DMS114 treated with DMSO at 0.1 percent for 48 hours (cell line): ENCODE measurements around the gene GLRX5.
"Not testable (repeated sequence)": the region's sequence is repeated elsewhere in the genome, so short reads cannot be mapped to it uniquely, and the experiment has no call there.

Experiments used
- DNase-seq: peaks from one replicate; lab custom pipeline; 2025; ENCODE audit not compliant: unreplicated experiment; lab: John Stamatoyannopoulos, UW

GLRX5 gene

DNA sequence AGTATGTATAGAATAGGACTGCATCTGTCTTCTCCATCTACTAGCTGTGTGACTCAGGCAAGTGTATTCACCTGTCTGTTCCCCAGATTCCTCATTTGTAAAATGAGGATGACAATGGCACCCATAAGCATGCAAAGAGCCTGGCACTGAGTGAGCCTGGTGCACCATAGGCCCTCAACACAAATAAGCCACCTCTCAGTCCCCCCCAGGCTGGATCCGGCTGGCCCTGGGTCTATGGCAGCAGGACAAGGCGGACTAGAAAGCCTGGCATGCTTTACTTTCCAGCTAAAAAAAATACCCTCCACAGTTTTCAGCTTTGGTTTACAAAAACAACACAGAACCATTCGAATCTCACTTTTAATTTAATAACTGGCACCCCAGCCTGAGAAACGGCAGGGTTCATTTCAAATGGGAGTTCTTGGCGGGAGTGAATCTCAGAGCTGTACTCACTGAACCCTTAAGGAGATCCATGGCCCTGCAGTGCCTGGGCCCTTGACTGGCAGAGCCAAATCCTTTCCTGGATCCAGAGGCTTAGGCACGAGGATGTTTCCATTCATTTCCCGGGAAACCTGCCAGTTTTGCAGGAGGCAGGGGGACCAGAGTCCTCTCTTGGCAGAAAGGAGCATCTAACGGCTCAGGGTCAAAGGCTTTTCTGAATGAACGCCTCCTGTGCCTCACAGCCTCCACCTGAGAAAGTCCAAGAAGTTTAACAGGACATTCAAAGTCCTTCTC, 36.1 kb upstream of the GLRX5 start:
- no peak for DNase-seq

DNA sequence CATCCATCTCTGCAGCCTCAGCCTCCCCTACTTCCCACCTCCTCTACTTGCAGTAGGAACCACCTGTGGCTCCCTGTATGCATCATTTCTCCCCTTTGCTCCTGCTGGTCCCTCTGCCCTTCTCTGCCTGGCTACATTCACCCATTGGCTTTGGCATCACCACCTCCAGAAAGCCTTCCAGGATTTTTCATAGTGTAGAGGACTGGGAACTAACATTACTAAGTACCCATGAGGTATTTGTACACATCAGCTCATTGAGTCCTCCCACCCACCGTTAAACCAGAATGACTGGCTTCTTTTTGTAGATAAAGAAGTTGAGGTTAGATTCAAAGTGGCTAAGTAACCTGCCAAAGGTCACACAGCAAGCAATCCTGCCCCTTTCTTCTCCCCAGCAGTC, 35.5 kb upstream of the GLRX5 start:
- no peak for DNase-seq

DNA sequence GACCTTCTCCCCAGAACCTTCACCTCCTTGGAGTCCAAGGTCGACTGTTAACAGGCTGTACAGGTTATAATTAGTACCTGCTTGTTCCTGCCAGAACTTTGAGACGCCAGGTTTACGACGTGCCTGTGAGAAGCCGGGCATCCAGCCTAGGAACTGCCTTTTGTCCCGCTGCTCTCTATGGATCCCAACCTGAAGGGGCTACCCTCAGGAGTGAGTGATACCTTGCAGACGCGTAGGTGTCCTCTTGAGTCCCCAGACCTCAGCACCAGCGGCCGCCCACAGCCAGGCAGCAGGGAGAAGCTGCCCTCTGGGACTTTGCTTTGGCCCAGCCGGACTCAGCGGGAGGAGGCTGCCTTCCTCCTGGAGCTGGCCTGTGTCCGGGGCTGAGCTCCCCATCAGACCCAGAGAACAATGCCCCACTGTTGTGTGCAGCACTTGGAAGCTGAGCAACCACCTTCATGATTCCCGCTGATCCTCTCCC, 34.6 kb upstream of the GLRX5 start:
- DNase-seq = no peak

DNA sequence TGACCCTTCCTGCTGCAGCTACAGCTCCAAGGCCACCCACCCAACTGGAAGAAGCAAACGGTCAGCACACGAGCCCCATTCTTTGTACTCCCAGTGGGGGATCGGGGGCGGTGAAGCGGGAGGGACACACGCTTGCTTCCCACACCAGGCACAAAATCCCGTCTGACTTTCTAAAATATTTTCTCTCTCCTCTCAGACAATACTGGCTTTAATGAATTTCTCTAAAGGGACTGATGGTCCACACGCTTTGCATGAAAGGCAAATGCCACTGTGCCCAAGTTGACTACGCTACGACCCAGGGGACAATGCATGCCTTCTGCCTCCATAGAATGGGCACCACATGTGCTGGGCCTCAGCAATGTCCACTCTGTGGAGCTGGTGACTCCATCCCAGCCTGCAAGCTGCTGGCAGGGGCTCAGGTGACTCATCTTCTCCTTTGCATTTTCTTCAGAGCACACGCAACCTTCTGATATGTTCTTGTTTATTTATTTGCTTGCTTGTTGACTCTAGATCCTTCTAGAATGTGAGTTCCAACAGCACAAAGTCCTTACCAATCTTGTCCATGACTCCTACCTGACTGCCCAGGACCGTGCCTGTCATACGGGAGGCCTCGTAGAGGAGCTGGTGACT, 34.0 kb upstream of the GLRX5 start:
- no peak for DNase-seq

DNA sequence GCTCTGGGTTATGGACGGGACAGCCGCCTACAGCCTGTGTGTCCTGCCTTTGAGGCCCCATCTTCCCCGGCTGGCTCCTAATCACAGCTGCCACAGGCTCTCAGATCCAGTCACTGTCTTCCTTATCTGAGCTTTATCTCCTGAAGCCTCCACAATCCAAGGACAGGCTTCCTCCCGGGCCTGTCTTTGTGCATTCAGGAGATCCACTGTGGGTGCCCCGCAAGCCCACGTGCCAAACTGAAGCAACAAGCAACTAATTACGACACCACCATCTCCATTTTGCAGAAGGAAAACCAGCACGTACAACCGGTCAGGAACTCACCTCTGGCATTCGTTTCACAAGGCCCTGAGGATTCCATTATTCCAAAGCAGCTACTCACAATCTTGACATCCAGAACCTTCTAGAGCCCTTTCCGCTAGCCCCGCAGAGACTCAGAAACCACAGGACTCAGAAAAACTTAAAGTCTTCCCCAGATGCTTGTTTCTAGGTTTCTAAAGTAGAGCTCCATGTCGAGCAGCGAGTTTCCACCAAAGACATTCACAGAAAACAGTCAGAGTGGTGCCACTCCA, 32.4 kb upstream of the GLRX5 start:
- no peak for DNase-seq

DNA sequence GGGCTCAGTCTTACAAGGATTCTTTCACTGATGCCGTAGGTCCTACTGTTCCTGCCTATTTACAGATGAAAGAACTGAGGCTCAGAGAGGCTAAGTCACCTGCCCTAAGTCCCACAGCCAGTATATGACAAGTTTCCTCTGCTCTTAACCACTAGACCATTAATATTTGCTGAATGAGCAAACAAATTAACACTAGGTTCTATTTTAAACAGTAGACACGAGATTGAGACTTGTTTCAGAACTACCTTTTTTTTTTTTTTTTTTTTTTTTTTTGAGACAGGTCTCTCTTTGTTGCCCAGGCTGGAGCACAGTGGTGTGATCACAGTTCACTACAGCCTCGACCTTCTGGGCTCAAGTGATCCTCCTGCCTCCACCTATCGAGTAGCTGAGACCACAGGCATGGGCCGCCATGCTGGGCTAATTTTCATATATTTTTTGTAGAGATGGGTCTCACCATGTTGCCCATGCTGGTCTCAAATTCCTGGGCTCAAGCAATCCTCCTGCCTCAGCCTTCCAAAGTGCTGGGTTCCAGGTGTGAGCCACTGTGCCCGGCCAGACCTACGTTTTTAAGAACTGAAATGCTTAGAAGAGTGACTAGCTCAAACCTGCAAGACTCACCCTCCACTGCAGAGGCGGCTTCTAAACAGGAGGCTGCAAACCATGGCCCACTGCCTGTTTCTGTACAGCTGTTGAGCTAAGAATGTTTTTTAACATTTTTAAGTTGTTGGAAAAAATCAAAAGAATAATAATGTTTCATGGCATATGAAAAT, 31.3 kb upstream of the GLRX5 start:
- no peak for DNase-seq

DNA sequence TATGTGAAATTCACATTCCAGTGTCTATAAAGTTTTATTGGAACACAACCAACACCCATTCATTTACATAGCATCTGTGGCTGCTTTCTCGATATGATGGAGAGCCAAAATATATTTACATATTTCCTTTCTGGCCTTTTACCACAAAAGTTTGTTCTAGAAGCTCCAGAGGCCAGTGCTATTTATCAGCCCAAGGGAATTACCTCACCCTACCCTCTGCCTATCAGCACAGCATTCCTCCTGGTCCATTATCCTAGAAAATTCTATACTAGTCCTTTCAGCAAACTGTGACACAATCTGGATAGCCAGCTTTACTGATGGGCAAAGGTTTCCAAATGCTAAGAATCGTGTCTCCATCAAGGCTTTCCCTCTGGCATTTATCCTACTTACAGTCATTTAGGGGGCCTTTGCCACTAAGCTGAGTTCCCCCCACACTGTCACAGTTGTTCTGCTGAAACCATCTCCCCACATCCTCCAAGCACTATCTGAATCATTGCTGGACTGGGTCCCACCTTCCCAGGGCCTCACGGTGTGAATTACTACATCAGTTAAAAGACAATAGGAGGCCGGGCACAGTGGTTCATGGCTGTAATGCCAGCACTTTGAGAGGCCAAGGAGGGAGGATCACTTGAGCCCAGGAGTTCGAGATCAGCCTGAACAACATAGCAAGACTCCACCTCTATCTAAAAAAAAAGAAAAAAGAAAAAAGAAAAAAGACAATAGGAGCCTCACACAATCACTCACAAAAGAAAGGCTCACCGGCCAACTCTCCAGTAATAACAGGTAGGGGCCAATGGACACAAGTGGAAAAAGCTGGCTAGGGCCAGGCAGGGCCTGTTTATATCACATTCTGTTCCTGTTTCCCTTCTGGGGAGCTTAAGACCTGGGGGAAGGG, 30.5 kb upstream of the GLRX5 start:
- DNase-seq = no peak

DNA sequence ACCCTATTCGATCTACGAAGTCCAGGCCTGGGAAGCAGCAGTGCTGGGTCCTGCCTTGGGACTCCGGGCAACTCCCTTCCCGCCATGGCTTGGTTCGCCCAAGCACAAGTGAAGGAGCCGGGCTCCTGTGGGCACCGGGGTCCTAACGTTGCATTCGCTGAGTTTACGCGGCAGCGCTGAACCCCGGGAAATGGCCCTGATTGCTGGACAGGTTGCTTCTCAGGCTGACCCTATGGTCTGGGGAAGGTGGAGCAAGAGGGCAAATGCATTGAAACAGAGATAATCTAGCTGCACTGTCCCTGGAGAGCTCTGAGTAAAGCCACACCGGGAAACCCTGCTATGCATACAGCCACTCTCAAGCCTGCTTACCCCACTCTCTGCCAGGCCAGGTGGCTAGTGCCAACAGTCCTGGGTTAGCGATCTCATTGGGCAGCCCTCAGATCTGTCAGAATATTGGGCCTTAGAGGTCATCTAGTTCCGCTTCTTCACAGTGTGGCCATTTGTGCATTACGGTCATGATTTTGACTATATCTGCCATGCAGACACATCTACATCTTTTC, 29.7 kb upstream of the GLRX5 start:
- DNase-seq = no peak

DNA sequence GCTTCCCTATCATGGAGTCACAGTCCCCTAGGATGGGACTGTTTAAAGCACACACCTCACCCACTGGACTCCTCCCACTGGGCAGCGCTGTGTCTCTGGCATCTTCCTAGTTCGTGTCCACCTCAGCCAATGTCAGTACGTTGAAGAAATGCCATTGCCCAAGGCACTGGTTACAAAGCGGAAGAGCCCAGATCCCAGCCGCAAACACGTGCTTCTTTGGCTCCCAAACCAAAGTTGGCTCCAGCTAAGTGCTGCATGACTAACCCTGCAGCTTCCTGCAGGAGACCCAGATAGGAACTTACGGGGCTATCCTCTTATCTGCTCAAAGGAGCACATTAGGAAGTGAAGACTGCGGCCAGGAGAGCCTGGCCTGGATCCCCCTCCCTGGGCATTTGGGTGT, 27.7 kb upstream of the GLRX5 start:
- DNase-seq = no peak

DNA sequence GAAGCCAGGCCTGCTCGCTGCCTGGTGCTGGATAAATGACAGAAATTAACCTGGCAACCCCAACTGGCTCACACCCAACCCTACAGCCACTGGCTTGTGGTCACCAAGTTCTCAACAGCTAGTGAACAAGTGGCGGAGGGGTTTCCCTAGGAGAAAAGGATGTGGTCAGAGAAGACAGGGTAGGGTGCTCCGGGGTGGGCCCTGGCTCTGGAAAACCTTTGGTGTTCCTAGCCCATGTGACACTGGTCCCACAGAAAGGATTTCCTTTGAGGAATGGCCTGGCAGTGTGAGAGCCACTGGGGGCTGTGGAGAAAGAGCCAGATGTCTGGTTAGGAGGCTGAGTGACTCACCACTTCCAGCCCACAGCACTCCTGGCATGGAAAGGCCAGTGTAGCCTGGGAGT, 27.1 kb upstream of the GLRX5 start:
- no peak for DNase-seq

DNA sequence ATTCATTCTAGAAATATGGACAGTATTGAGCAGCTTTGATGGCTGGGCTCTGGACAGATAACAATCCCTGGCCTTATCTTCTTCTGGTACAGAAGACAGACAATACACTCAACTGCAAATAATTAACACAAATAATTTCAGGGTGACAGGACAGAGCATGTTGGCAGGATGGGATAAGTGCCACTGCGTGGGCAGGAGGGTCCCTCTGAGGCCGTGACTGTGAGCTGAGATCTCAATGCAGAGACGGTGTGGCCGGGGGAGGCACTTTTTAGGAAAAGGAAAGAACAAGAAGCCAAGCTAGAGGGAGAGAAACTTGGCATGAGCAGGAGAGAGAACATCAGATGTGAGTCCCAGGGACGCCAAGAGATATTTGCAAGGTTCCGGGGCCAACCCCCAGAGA, 26.5 kb upstream of the GLRX5 start:
- no peak for DNase-seq

DNA sequence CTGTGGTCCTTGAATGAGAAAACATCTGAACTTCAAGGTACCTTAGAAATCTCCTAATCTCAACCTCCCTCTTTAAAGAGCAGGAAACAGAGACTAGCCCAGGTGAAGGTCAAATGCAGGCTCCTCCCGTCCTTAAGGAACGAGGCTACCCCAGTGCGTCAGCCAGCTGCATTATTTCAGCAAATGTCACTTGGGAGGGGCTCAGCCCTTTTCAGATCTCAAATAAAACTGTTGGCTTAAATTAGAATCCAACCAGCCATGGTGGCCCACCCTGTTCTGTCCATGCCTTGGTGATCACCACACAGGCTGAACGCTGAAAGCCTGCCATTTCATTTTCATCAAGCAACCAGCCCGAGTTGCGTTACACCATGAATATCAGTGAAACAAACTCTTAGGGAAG, 25.4 kb upstream of the GLRX5 start:
- no peak for DNase-seq

DNA sequence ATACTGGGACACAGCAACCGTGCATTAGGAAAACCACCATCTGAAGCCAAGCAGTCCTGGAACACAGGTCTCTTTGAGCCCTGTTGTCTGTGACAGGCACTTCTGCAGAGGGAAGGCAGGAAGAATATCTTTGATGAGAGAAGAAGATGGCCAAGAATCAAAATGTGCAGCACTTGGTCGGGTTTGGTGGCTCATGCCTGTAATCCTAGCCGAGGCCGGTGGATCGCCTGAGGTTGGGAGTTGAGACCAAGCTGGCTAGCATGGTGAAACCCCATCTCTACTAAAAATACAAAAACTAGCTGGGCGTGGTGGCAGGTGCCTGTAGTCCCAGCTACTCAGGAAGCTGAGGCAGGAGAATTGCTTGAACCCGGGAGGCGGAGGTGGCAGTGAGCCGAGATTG, 24.5 kb upstream of the GLRX5 start:
- DNase-seq = not testable (repeated sequence)

DNA sequence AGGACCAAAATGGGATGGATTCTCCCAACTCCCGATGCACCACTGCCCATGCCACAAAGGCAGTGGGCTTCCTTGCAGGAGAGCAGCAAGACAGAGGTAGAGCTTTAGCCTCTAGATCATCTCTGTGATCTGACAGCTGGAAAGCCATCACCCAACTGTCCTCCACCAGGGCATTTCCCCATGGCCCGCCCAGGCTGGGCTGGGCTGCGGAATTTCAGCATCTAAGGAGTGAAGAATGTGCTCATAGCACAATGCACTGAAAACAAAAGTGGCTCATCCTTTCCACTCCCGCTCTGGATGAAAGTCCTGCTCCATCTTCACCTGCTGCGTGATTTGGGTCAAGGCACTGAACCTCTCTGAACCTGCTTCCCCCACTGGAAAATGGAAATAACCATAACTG, 24.0 kb upstream of the GLRX5 start:
- no peak for DNase-seq

DNA sequence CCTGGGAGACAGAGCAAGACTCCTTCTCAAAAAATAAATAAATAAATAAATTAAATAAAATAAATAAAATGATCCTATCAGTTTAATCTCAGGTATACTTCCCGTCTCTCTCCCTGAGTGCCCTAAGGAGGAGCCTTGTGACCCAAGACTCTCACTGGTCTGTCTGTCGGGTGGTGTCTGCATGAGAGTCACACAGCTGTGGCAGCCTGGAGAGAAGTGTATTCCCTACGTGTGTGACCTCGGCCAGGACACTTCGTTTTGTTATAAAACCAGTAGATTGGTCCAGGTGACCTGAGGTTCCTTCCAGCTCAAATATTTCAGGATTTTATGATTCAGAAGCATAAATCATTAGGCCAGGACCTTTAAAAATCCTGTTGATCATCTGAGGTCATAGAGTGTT, 23.2 kb upstream of the GLRX5 start:
- no peak for DNase-seq

DNA sequence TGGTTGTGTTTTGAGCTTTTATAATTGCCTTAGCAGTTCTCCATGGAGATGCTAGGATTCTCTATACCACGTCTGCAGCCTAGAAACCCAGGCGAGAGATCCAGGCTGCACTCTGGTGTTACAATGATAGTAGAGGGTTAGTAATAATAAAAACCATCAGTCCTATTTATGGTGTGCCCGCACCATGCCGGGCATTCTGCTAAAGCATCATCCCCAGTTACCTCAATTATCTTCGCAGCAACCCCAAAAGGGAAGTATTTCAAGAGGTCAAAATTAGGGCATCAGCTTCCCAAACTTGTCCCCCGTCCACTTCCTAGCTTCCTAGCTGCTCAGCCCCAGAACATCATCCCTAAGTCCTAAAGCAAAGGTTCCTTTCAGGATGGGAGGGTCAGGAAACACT, 21.6 kb upstream of the GLRX5 start:
- DNase-seq = no peak

DNA sequence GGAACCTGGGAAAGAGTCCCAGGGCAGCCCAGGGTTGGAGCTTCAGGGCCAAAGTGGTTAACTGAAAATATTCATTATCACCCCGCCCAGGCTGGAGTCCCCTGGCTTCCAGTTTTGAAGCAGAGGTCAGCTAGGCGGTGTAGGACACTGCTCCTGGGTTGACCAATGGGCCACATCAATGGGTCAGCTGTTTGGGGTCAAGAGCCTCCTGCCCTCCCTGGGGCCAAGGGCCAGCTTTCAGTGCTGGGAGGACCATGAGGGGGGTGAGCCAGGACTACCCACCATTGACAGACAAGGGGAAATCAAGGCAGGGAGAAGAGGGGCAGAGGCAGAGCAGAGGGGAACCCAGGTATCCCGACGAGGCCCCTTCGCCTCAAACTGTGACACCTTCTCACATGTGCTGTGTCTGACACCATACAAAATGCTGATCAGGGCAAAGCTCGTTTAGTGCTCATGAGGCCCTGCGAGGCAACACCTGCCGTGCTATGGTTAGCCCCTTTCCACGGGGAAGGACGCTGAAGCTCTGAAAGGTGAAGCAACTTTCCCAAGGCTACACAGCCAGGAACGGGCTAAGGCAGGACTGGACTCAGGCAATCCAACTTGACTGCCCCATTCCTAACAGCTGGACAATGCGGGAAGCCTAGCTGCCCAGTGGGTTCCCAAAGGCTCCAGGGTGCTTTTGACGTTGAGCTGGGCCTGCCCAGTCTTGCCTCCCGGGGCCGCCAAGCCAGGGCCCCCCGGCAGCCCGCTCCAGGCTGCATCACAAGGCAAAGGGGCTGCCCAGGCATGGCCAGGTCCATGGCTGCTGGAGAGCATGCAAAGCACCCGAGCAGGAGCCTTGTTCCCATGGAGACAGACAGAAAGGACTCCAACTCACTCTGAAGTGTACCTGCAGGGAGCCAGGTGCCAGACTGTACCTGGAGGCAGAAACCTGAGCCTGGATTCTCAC, 20.4 kb upstream of the GLRX5 start:
- no peak for DNase-seq

DNA sequence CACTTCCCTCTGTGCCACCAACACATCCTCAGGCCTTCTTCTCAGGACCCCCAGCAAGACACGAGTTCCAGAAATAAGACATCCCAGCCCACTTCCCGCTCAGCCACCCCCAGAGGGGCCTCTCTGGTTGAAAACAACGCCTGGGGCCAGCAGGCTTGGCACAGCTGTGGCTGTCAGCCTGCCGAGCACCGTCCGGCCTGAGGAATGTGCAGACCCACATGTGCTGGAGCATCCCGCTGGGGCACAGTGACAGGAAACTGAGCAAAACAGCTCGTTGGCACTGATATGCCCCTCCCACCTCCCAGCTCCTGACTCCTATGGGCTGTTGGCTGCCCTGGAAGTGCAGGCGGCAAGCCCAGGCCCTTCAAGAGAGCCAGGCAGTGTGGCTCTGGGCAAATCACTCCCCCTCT, 19.8 kb upstream of the GLRX5 start:
- no peak for DNase-seq
